ENCODE measurements around the gene SSBP2.

DNA sequence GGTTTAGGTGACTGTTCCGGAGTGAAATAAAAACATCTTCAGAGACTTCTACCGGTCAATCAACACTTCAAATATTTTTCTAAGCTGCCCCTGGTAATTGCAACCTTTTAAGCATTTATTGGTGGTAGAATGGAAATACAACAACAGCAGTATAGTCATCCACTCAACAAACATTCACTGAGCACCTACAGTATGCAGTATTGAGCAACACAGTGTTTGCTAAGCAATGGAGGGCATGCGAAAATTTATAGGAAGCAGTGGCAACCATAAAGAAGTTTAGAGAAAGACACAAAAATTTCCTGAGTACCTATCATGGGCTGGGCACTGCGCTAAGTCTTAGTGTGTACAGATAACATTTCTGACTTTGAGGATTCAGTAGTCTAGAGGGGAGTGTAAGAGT, 12.0 kb upstream of the SSBP2 start:
- TF ChIP-seq, protein P1, sequence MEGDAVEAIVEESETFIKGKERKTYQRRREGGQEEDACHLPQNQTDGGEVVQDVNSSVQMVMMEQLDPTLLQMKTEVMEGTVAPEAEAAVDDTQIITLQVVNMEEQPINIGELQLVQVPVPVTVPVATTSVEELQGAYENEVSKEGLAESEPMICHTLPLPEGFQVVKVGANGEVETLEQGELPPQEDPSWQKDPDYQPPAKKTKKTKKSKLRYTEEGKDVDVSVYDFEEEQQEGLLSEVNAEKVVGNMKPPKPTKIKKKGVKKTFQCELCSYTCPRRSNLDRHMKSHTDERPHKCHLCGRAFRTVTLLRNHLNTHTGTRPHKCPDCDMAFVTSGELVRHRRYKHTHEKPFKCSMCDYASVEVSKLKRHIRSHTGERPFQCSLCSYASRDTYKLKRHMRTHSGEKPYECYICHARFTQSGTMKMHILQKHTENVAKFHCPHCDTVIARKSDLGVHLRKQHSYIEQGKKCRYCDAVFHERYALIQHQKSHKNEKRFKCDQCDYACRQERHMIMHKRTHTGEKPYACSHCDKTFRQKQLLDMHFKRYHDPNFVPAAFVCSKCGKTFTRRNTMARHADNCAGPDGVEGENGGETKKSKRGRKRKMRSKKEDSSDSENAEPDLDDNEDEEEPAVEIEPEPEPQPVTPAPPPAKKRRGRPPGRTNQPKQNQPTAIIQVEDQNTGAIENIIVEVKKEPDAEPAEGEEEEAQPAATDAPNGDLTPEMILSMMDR (IDR thresholded peaks at IDR 0.05; ENCODE audit: control extremely low read depth in 1 of 3, insufficient read depth in 1 of 3, low read depth in 1 of 3, low read length in 3 of 3) = no peak
- no peak for TF ChIP-seq CBX8 (IDR thresholded peaks at IDR 0.05; ENCODE audit: borderline replicate concordance, low read depth, low read length)
- TF ChIP-seq, protein P2, sequence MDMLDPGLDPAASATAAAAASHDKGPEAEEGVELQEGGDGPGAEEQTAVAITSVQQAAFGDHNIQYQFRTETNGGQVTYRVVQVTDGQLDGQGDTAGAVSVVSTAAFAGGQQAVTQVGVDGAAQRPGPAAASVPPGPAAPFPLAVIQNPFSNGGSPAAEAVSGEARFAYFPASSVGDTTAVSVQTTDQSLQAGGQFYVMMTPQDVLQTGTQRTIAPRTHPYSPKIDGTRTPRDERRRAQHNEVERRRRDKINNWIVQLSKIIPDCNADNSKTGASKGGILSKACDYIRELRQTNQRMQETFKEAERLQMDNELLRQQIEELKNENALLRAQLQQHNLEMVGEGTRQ (IDR thresholded peaks at IDR 0.05; ENCODE audit: low read length) = no peak
- no peak for TF ChIP-seq RAD21 (IDR thresholded peaks at IDR 0.05 in 1 of 2, conservative IDR thresholded peaks at IDR 0.05 in 1 of 2; ENCODE audit: low read depth in 2 of 2, low read length in 2 of 2)
- TF ChIP-seq SP1 (IDR thresholded peaks at IDR 0.05; ENCODE audit: low read depth, low read length) = no peak
- TF ChIP-seq JUND (IDR thresholded peaks at IDR 0.05; ENCODE audit: low read length) = no peak
- TF ChIP-seq CEBPB (IDR thresholded peaks at IDR 0.05; ENCODE audit: low read depth, low read length) = no peak
- no peak for TF ChIP-seq CREB1 (IDR thresholded peaks at IDR 0.05)
- TF ChIP-seq SIRT6 (IDR thresholded peaks at IDR 0.05; ENCODE audit: low read length) = no peak
- TF ChIP-seq ZNF274 (IDR thresholded peaks at IDR 0.05; ENCODE audit: borderline replicate concordance, extremely low read depth, low read length) = no peak
- TF ChIP-seq JUN (IDR thresholded peaks at IDR 0.05; ENCODE audit: low read depth, low read length) = no peak
- no peak for TF ChIP-seq POLR2A (IDR thresholded peaks at IDR 0.05; ENCODE audit: control extremely low read depth in 1 of 2, low read depth in 2 of 2, low read length in 2 of 2)
- TF ChIP-seq NRF1 (IDR thresholded peaks at IDR 0.05; ENCODE audit: low read depth, low read length) = no peak
- TF ChIP-seq EGR1 (IDR thresholded peaks at IDR 0.05; ENCODE audit: borderline replicate concordance, low read depth, low read length) = no peak
